Measurements from ENCODE around the gene CHP2. TPM values are rescaled to one million over a fixed set of nuclear protein-coding genes. Genes with fewer than 3 reads are reported as not detected.
"Not testable (repeated sequence)": the region's sequence is repeated elsewhere in the genome, so short reads cannot be mapped to it uniquely, and the experiment has no call there.

The CHP2 gene
- total RNA-seq, 4 donors from 2014 or later, result not detected

GRCh38 chr16:23716484-23716883 lies 38.3 kb upstream of the CHP2 start:
- Histone ChIP-seq H3K36me3 (no peaks in the 10 kb centered on the region), H3K4me1 (no peaks in the 10 kb centered on the region), H3K27ac (replicated peaks in 1 of 4) (no peak overlapping the region), H3K4me3 (no peak overlapping the region), H3K9me3 (no peaks in the 10 kb centered on the region), H3K27me3 (peaks cover 0 to 62% (median 3%) of the 10 kb centered on the region in 4 donors)
- no peak for DNase-seq (ENCODE audit: extremely low spot score)
- 84% methylated on average over 5 of the region's 5 CpGs for WGBS
- TF ChIP-seq EP300 (IDR thresholded peaks at IDR 0.05), result no peak
- TF ChIP-seq CTCF (IDR thresholded peaks at IDR 0.05), result no peak
- no peak for TF ChIP-seq POLR2AphosphoS5 (IDR thresholded peaks at IDR 0.05)
- intact Hi-C loops (cut with DNase I), result no loop called here

GRCh38 chr16:23722613-23723240 lies 32.1 kb upstream of the CHP2 start:
- H3K36me3 ChIP-seq; H3K4me1 ChIP-seq; H3K27ac ChIP-seq (replicated peaks in 1 of 4); DNase-seq (ENCODE audit: extremely low spot score); H3K27me3 ChIP-seq; intact Hi-C loops (cut with DNase I); H3K4me3 ChIP-seq: not testable (repeated sequence)
- peaks cover 0 to 16% (median 5%) of the 10 kb centered on the region in 4 donors for H3K9me3 ChIP-seq
- 79% methylated on average over 9 of the region's 9 CpGs for WGBS

DNA sequence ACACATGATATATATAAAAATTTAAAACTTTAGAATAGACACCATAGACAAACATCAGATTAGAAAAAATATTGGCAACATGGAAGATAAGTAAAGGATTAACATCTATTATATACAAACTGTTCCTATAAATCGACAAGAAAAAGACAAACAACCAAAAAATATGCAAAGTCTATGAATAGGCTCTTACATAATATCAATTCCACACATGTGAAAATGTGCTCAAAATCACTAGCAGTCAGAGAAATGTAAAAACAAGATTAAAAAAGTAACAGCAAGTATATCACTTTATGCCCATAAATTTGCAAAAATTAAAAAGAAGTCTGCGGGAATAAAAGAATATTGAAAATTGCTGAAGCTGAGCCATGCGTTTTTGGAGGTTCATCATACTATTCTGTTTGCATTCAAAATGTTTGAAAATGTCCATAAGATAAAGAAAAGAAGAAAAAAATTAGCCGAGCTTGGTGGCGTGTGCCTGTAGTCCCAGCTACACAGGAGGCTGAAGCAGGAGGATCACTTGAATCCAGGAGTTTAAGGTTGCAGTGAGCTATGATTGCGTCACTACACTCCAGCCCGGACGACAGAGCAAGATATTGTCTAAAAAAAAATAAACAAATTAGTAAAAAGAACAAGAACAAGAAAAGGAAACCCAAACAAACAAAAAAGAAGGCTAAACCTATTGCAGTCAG lies 30.6 kb upstream of the CHP2 start:
- WGBS, result 68% methylated on average over 8 of the region's 8 CpGs
- intact Hi-C loops (cut with DNase I), result no loop called here

GRCh38 chr16:23724785-23725131 lies 30.1 kb upstream of the CHP2 start:
- no peak overlapping the region for H3K27ac ChIP-seq (replicated peaks in 1 of 4)
- TF ChIP-seq POLR2A (IDR thresholded peaks at IDR 0.05; ENCODE audit: low read depth), result no peak
- TF ChIP-seq CTCF (IDR thresholded peaks at IDR 0.05), result no peak
- TF ChIP-seq EP300 (IDR thresholded peaks at IDR 0.05), result no peak
- no peak for TF ChIP-seq POLR2AphosphoS5 (IDR thresholded peaks at IDR 0.05)
- H3K9me3 ChIP-seq, result peaks cover 0 to 16% (median 5%) of the 10 kb centered on the region in 4 donors
- intact Hi-C loops (cut with DNase I), result no loop called here
- H3K27me3 ChIP-seq, result peaks cover 0 to 18% (median 0%) of the 10 kb centered on the region in 4 donors
- no peaks in the 10 kb centered on the region for H3K36me3 ChIP-seq
- H3K4me3 ChIP-seq, result no peak overlapping the region
- DNase-seq (ENCODE audit: extremely low spot score), result no peak
- no peaks in the 10 kb centered on the region for H3K4me1 ChIP-seq
- WGBS, result 68% methylated on average over 3 of the region's 3 CpGs

More for the DNA sequence above, 30.6 kb upstream of the CHP2 start:
- Histone ChIP-seq H3K27me3 (peaks cover 0 to 13% (median 0%) of the 10 kb centered on the region in 4 donors), H3K9me3 (peaks cover 0 to 16% (median 5%) of the 10 kb centered on the region in 4 donors), H3K27ac (replicated peaks in 1 of 4) (no peak overlapping the region), H3K4me1 (no peaks in the 10 kb centered on the region), H3K36me3 (no peaks in the 10 kb centered on the region), H3K4me3 (no peak overlapping the region)
- TF ChIP-seq POLR2AphosphoS5 (IDR thresholded peaks at IDR 0.05) (no peak), POLR2A (IDR thresholded peaks at IDR 0.05; ENCODE audit: low read depth) (no peak)
- DNase-seq (ENCODE audit: extremely low spot score), result no peak

- WGBS, result 91% methylated on average over 3 of the region's 3 CpGs
- intact Hi-C loops (cut with DNase I), result no loop called here
- TF ChIP-seq POLR2A (IDR thresholded peaks at IDR 0.05; ENCODE audit: low read depth), result no peak
- no peak for TF ChIP-seq CTCF (IDR thresholded peaks at IDR 0.05)
- no peak for TF ChIP-seq EP300 (IDR thresholded peaks at IDR 0.05)
- TF ChIP-seq POLR2AphosphoS5 (IDR thresholded peaks at IDR 0.05), result no peak
Observed at GRCh38 chr16:23726710-23727109, 28.1 kb upstream of the CHP2 start.

More at GRCh38 chr16:23726710-23727109, 28.1 kb upstream of the CHP2 start:
- no peak overlapping the region for H3K4me3 ChIP-seq
- no peaks in the 10 kb centered on the region for H3K36me3 ChIP-seq
- H3K27ac ChIP-seq (replicated peaks in 1 of 4), result no peak overlapping the region
- H3K9me3 ChIP-seq, result peaks cover 0 to 16% (median 5%) of the 10 kb centered on the region in 4 donors
- DNase-seq (ENCODE audit: extremely low spot score), result no peak
- H3K4me1 ChIP-seq, result no peaks in the 10 kb centered on the region
- H3K27me3 ChIP-seq, result peaks cover 0 to 19% (median 0%) of the 10 kb centered on the region in 4 donors

All from esophagus muscularis mucosa (tissue), 4 donors.